GM19452 (cell line): ENCODE measurements around the gene HIPK4.
"Not testable (repeated sequence)": the region's sequence is repeated elsewhere in the genome, so short reads cannot be mapped to it uniquely, and the experiment has no call there.

Experiments used
- ATAC-seq: cut with Tn5 transposase; IDR thresholded peaks from one replicate; pipeline ENCODE4 v1.9.1; 2021; ENCODE audit not compliant: unreplicated experiment

HIPK4 gene

GRCh38 chr19:40393894-40394815 lies 4.2 kb upstream of the HIPK4 start:
- no peak for ATAC-seq

GRCh38 chr19:40392894-40393517 lies 3.0 kb upstream of the HIPK4 start:
- ATAC-seq: no peak

- no peak for ATAC-seq
These were observed 2.1 kb upstream of the HIPK4 start for GRCh38 chr19:40392123-40392522.

GRCh38 chr19:40389404-40390083 lies 437 bp downstream of the HIPK4 start:
- ATAC-seq: no peak

- no peak for ATAC-seq
These were observed 1.5 kb downstream of the HIPK4 start for GRCh38 chr19:40388481-40388880.

GRCh38 chr19:40387155-40387554 lies 2.8 kb downstream of the HIPK4 start:
- ATAC-seq: no peak

GRCh38 chr19:40383668-40384248 lies 6.2 kb downstream of the HIPK4 start:
- no peak for ATAC-seq

- ATAC-seq: no peak
These were observed 8.7 kb downstream of the HIPK4 start for GRCh38 chr19:40381321-40381720.

- ATAC-seq: no peak
These were observed 9.6 kb downstream of the HIPK4 start for GRCh38 chr19:40380199-40381037.

GRCh38 chr19:40379446-40380198 lies 10.4 kb downstream of the HIPK4 start:
- ATAC-seq: no peak

GRCh38 chr19:40378509-40378908 lies 11.5 kb downstream of the HIPK4 start:
- ATAC-seq: no peak

- no peak for ATAC-seq
These were observed 12.1 kb downstream of the HIPK4 start for GRCh38 chr19:40377876-40378385.

GRCh38 chr19:40376286-40376862 lies 13.6 kb downstream of the HIPK4 start:
- ATAC-seq: no peak

GRCh38 chr19:40374084-40374483 lies 15.9 kb downstream of the HIPK4 start:
- ATAC-seq: no peak

- no peak for ATAC-seq
These were observed 18.2 kb downstream of the HIPK4 start for GRCh38 chr19:40371802-40372122.

GRCh38 chr19:40370997-40371801 lies 18.8 kb downstream of the HIPK4 start:
- ATAC-seq: no peak

- not testable (repeated sequence) for ATAC-seq
These were observed 19.7 kb downstream of the HIPK4 start for GRCh38 chr19:40370253-40370652.

- no peak for ATAC-seq
These were observed 20.2 kb downstream of the HIPK4 start for GRCh38 chr19:40369797-40370196.
